ENCODE measurements around the gene PCCB. TPM values are rescaled to one million over a fixed set of nuclear protein-coding genes. Genes with fewer than 3 reads are reported as not detected.
A peak's percentile ranks its signal among the peaks of the same experiment; 100 is the strongest.
"Not testable (repeated sequence)": the region's sequence is repeated elsewhere in the genome, so short reads cannot be mapped to it uniquely, and the experiment has no call there.

The PCCB gene
- total and polyA plus RNA-seq, 2 donors = 13.5 to 42.3 TPM

DNA sequence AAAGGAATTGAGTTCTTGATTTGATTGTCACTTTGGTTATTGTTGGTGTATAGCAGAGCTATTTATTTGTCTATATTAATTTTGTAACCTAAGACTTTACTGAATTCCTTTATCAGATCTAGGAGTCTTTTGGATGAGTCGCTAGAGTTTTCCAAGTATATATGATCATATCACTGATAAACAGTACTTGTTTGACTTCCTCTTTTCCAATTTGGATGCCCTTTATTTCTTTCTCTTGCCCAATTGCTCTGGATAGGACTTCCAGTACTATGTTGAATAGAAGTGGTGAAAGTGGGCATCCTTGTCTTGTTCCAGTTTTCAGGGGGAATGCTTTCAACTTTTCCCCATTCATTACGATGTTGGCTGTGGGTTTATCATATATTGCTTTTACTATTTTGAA, 21.5 kb downstream of the PCCB start:
- 97% methylated on average over 2 of the region's 2 CpGs for WGBS

DNA sequence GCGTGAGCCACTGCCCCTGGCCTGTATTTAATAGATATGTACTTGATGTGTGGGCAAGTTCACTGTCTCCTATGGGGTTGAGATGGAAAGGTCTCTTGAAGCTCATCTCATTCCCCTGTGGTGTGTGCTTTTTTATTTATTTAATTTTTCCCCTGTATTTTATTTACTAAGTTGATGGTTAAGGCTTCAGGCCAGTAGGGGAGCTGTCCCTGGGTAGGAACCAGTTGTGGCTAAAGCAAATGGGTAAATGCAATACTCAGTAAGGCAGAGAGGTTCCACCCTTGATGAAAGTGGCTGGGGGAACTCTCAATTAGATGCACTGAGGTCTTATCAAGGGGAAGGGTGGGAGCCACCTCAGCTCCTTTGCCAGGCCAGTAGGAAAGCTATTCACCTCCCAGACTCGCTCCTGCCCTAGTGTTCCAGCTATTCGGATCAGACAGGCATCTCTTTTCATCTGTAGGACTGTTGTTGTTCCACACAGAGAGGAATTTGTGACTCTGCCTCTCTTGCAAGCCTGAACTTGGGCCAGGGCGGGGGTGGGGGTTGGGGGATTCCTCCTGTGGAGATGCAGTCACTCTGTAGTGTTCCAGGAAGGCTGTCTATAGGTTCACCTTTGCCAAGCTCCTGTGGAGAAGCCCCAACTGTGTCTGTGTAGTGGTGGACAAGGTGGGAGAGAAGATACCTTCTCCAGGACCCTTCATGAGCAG, 26.1 kb downstream of the PCCB start:
- Histone ChIP-seq H3K4me3 (ENCODE audit: low read length in 2 of 2) (no peak overlapping the region), H3K9me3 (ENCODE audit: control insufficient read depth in 2 of 2, insufficient read depth in 1 of 2, low read length in 1 of 2) (peaks cover 5 to 8% of the 10 kb centered on the region in 2 donors), H3K27ac (ENCODE audit: low read depth in 1 of 2, low read length in 1 of 2) (peak overlapping the region; percentile 33 to 43), H3K4me1 (ENCODE audit: control insufficient read depth in 2 of 2, insufficient read depth in 2 of 2, low read length in 2 of 2) (peaks cover 0 to 9% of the 10 kb centered on the region in 2 donors), H3K27me3 (ENCODE audit: control insufficient read depth in 2 of 2, insufficient read depth in 1 of 2, low read length in 1 of 2) (no peaks in the 10 kb centered on the region), H3K36me3 (ENCODE audit: control insufficient read depth in 2 of 2, insufficient read depth in 2 of 2, low read length in 1 of 2) (peaks cover 3 to 14% of the 10 kb centered on the region in 2 donors)
- WGBS = 97% methylated on average over 4 of the region's 4 CpGs
- no peak for DNase-seq (ENCODE audit: low read depth in 6 of 9, low spot score in 9 of 9)

More for the DNA sequence above, 21.5 kb downstream of the PCCB start:
- H3K4me3 ChIP-seq (ENCODE audit: low read length in 2 of 2); H3K27ac ChIP-seq (ENCODE audit: low read depth in 1 of 2, low read length in 1 of 2); H3K36me3 ChIP-seq (ENCODE audit: control insufficient read depth in 2 of 2, insufficient read depth in 2 of 2, low read length in 1 of 2); H3K27me3 ChIP-seq (ENCODE audit: control insufficient read depth in 2 of 2, insufficient read depth in 1 of 2, low read length in 1 of 2); H3K9me3 ChIP-seq (ENCODE audit: control insufficient read depth in 2 of 2, insufficient read depth in 1 of 2, low read length in 1 of 2); H3K4me1 ChIP-seq (ENCODE audit: control insufficient read depth in 2 of 2, insufficient read depth in 2 of 2, low read length in 2 of 2); DNase-seq (ENCODE audit: low read depth in 6 of 9, low spot score in 9 of 9): not testable (repeated sequence)

DNA sequence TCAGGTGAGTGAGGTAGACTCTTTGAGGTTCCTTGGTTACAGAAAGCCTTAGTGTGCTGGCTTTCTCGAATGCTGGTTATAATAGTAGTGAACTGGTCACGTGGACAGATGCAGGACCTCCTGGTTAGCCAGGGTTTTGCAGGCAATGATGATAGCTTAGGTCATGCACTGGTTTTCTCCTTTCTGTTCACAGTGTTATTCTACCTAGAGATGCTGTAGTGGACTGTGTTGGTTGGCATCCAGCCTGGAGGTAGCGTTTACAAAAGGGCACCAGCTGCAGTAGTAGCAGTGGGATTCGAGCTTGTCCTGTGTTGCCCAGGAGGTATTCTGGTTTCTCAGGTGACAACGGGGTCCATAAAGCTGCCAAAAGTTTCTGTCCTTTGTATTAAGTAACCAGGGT, 27.0 kb downstream of the PCCB start:
- Histone ChIP-seq H3K27ac (ENCODE audit: low read depth in 1 of 2, low read length in 1 of 2) (peak overlapping the region in 1 of 2 donors; percentile 33), H3K4me1 (ENCODE audit: control insufficient read depth in 2 of 2, insufficient read depth in 2 of 2, low read length in 2 of 2) (peaks cover 0 to 9% of the 10 kb centered on the region in 2 donors), H3K27me3 (ENCODE audit: control insufficient read depth in 2 of 2, insufficient read depth in 1 of 2, low read length in 1 of 2) (no peaks in the 10 kb centered on the region), H3K36me3 (ENCODE audit: control insufficient read depth in 2 of 2, insufficient read depth in 2 of 2, low read length in 1 of 2) (peaks cover 3 to 14% of the 10 kb centered on the region in 2 donors), H3K9me3 (ENCODE audit: control insufficient read depth in 2 of 2, insufficient read depth in 1 of 2, low read length in 1 of 2) (peaks cover 5 to 8% of the 10 kb centered on the region in 2 donors), H3K4me3 (ENCODE audit: low read length in 2 of 2) (no peak overlapping the region)
- WGBS = 96% methylated on average over 5 of the region's 5 CpGs
- DNase-seq (ENCODE audit: low read depth in 6 of 9, low spot score in 9 of 9) = no peak

DNA sequence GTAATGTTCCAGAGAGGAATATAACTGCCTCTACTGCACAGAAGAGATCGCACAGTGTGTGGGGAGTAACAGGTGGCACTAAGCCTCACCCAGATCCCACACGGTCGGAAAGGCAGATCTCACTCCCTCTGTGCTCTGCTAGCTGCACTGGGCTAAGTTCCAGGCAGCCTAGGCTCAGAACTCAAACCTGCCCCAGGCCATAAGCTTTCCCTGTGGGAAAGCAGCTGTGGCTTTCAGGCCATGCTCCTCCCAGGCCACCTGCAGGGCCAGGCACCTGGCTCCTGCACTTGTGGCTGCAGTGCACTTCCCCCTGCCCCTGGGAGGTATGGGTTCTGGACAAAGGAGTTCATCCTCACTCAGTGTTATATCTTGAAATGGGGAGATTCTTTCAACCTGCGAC, 27.5 kb downstream of the PCCB start:
- peaks cover 5 to 8% of the 10 kb centered on the region in 2 donors for H3K9me3 ChIP-seq (ENCODE audit: control insufficient read depth in 2 of 2, insufficient read depth in 1 of 2, low read length in 1 of 2)
- peak overlapping the region; percentile 27 to 31 for H3K27ac ChIP-seq (ENCODE audit: low read depth in 1 of 2, low read length in 1 of 2)
- 92% methylated on average over 4 of the region's 4 CpGs for WGBS
- H3K27me3 ChIP-seq (ENCODE audit: control insufficient read depth in 2 of 2, insufficient read depth in 1 of 2, low read length in 1 of 2) = no peaks in the 10 kb centered on the region
- peaks cover 0 to 9% of the 10 kb centered on the region in 2 donors for H3K4me1 ChIP-seq (ENCODE audit: control insufficient read depth in 2 of 2, insufficient read depth in 2 of 2, low read length in 2 of 2)
- DNase-seq (ENCODE audit: low read depth in 6 of 9, low spot score in 9 of 9) = peak in 1 of 9 donors; percentile 5
- peaks cover 3 to 14% of the 10 kb centered on the region in 2 donors for H3K36me3 ChIP-seq (ENCODE audit: control insufficient read depth in 2 of 2, insufficient read depth in 2 of 2, low read length in 1 of 2)
- H3K4me3 ChIP-seq (ENCODE audit: low read length in 2 of 2) = no peak overlapping the region

DNA sequence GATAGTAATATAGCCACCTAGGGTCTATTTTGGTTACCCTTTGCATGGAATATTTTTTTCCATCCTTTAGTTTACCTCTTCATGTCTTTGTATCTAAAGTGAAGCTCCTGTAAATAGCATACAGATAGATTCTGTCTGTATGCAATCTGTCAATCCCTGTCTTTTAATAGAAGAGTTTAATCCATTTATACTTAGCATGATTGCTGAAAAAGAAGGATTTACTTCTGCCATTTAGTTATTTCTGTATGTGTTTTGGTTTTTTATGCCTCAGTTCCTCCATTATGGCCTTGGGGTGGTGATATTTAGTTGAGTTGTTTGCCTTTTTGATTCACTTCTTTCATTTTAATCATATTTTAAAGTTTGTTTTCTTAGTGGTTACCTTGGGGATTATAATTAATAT, 29.0 kb downstream of the PCCB start:
- no peak overlapping the region for H3K27ac ChIP-seq (ENCODE audit: low read depth in 1 of 2, low read length in 1 of 2)
- H3K27me3 ChIP-seq (ENCODE audit: control insufficient read depth in 2 of 2, insufficient read depth in 1 of 2, low read length in 1 of 2) = no peaks in the 10 kb centered on the region
- H3K4me1 ChIP-seq (ENCODE audit: control insufficient read depth in 2 of 2, insufficient read depth in 2 of 2, low read length in 2 of 2) = peaks cover 0 to 9% of the 10 kb centered on the region in 2 donors
- H3K4me3 ChIP-seq (ENCODE audit: low read length in 2 of 2) = no peak overlapping the region
- H3K9me3 ChIP-seq (ENCODE audit: control insufficient read depth in 2 of 2, insufficient read depth in 1 of 2, low read length in 1 of 2) = peaks cover 5 to 8% of the 10 kb centered on the region in 2 donors
- peaks cover 7 to 14% of the 10 kb centered on the region in 2 donors for H3K36me3 ChIP-seq (ENCODE audit: control insufficient read depth in 2 of 2, insufficient read depth in 2 of 2, low read length in 1 of 2)
- DNase-seq (ENCODE audit: low read depth in 6 of 9, low spot score in 9 of 9) = no peak

DNA sequence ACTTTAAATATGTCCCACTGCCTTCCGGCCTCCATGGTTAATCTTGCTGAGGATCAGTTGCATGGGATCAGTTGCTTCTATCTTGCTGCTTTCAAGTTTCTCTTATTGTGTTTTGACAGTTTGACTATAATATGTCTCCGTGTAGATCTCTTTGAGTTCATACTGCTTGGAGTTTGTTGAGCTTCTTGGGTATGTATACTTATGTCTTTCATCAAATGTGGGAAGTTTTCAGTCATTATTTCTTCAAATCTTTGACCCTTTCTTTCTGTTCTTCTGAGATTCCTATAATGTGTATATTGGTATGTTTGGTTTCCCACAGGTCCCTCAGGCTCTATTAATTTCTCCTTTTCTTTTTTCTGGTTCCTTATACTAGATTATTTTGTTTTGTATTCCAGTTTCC, 30.8 kb downstream of the PCCB start:
- Histone ChIP-seq H3K36me3 (ENCODE audit: control insufficient read depth in 2 of 2, insufficient read depth in 2 of 2, low read length in 1 of 2) (peaks cover 7 to 19% of the 10 kb centered on the region in 2 donors), H3K9me3 (ENCODE audit: control insufficient read depth in 2 of 2, insufficient read depth in 1 of 2, low read length in 1 of 2) (peaks cover 5 to 8% of the 10 kb centered on the region in 2 donors), H3K4me3 (ENCODE audit: low read length in 2 of 2) (no peak overlapping the region), H3K4me1 (ENCODE audit: control insufficient read depth in 2 of 2, insufficient read depth in 2 of 2, low read length in 2 of 2) (peaks cover 0 to 9% of the 10 kb centered on the region in 2 donors), H3K27me3 (ENCODE audit: control insufficient read depth in 2 of 2, insufficient read depth in 1 of 2, low read length in 1 of 2) (no peaks in the 10 kb centered on the region), H3K27ac (ENCODE audit: low read depth in 1 of 2, low read length in 1 of 2) (no peak overlapping the region)
- no peak for DNase-seq (ENCODE audit: low read depth in 6 of 9, low spot score in 9 of 9)
- 97% methylated on average over 2 of the region's 2 CpGs for WGBS

DNA sequence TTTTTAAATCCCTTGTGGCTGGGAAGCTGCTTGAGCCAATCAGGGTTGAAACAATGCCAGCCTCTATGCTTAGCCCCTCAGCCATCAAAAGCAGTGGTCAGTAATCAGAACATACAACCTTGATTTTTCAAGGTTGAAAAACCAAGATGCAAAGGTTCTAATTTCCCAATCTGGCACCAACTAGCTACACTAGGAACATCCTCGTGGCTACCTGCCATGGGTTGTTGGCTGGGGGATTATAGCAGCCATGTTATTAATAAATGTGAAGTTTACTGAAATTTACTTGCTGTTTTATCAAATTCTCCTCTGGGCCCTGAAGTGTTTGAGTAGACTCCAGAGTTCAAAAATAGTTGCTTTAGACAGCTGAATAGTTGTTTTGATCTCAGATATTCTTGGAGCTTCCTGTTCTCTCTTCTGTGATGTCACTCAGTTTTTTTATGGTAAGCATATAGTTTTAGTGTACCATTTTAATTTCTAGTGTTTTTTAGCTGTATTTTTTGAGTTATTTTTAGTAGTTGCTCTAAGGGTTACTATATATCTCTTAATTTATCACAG, 31.9 kb downstream of the PCCB start:
- Histone ChIP-seq H3K36me3 (ENCODE audit: control insufficient read depth in 2 of 2, insufficient read depth in 2 of 2, low read length in 1 of 2) (peaks cover 7 to 14% of the 10 kb centered on the region in 2 donors), H3K4me3 (ENCODE audit: low read length in 2 of 2) (no peak overlapping the region), H3K9me3 (ENCODE audit: control insufficient read depth in 2 of 2, insufficient read depth in 1 of 2, low read length in 1 of 2) (peaks cover 5 to 8% of the 10 kb centered on the region in 2 donors), H3K27ac (ENCODE audit: low read depth in 1 of 2, low read length in 1 of 2) (no peak overlapping the region), H3K4me1 (ENCODE audit: control insufficient read depth in 2 of 2, insufficient read depth in 2 of 2, low read length in 2 of 2) (peaks cover 0 to 4% of the 10 kb centered on the region in 2 donors), H3K27me3 (ENCODE audit: control insufficient read depth in 2 of 2, insufficient read depth in 1 of 2, low read length in 1 of 2) (no peaks in the 10 kb centered on the region)
- WGBS = 100% methylated on average over 1 of the region's 1 CpG
- peak in 4 of 9 donors; percentile 3 to 33 (median 6) for DNase-seq (ENCODE audit: low read depth in 6 of 9, low spot score in 9 of 9)

DNA sequence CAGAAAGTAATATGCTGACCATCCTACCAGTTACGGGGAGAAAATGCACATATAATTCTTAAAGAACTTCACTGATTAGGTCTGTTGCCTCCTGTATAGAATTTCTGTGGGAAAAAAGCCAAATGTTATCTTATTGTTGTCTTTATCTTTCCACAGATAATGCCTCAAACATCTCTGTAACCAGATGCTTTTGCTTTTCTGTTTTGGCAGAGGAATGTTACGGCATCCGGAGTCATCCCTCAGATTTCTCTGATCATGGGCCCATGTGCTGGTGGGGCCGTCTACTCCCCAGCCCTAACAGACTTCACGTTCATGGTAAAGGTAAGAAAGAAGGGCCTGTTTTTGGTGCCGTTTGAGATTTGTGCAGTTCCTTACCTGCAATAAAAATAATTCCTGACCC, 33.5 kb downstream of the PCCB start:
- H3K27ac ChIP-seq (ENCODE audit: low read depth in 1 of 2, low read length in 1 of 2) = no peak overlapping the region
- peaks cover 4 to 8% of the 10 kb centered on the region in 2 donors for H3K36me3 ChIP-seq (ENCODE audit: control insufficient read depth in 2 of 2, insufficient read depth in 2 of 2, low read length in 1 of 2)
- H3K27me3 ChIP-seq (ENCODE audit: control insufficient read depth in 2 of 2, insufficient read depth in 1 of 2, low read length in 1 of 2) = no peaks in the 10 kb centered on the region
- DNase-seq (ENCODE audit: low read depth in 6 of 9, low spot score in 9 of 9) = no peak
- 95% methylated on average over 6 of the region's 6 CpGs for WGBS
- H3K4me1 ChIP-seq (ENCODE audit: control insufficient read depth in 2 of 2, insufficient read depth in 2 of 2, low read length in 2 of 2) = no peaks in the 10 kb centered on the region
- H3K4me3 ChIP-seq (ENCODE audit: low read length in 2 of 2) = no peak overlapping the region
- peaks cover 5 to 8% of the 10 kb centered on the region in 2 donors for H3K9me3 ChIP-seq (ENCODE audit: control insufficient read depth in 2 of 2, insufficient read depth in 1 of 2, low read length in 1 of 2)

DNA sequence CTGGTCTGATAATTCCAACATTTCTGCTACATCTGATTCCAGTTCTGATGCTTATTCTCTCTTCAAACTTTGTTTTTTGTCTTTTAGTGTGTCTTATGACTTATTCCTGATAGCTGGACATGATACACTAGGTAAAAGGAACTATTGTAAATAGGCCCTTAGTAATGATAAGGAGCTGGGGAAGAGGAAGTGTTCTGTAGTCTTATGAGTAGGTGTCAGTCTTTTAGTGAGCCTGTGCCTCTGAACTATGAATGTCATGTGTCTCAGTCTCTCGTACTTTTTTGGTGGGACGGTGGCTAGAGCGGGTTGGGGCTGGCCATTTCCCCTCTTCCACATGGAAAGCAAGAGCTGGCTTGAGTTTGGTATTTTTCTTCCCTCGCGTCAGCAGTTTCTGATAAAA, 41.2 kb downstream of the PCCB start:
- no peaks in the 10 kb centered on the region for H3K4me1 ChIP-seq (ENCODE audit: control insufficient read depth in 2 of 2, insufficient read depth in 2 of 2, low read length in 2 of 2)
- no peaks in the 10 kb centered on the region for H3K27me3 ChIP-seq (ENCODE audit: control insufficient read depth in 2 of 2, insufficient read depth in 1 of 2, low read length in 1 of 2)
- no peaks in the 10 kb centered on the region for H3K9me3 ChIP-seq (ENCODE audit: control insufficient read depth in 2 of 2, insufficient read depth in 1 of 2, low read length in 1 of 2)
- no peak for DNase-seq (ENCODE audit: low read depth in 6 of 9, low spot score in 9 of 9)
- H3K27ac ChIP-seq (ENCODE audit: low read depth in 1 of 2, low read length in 1 of 2) = no peak overlapping the region
- no peak overlapping the region for H3K4me3 ChIP-seq (ENCODE audit: low read length in 2 of 2)
- peaks cover 0 to 17% of the 10 kb centered on the region in 2 donors for H3K36me3 ChIP-seq (ENCODE audit: control insufficient read depth in 2 of 2, insufficient read depth in 2 of 2, low read length in 1 of 2)
- 96% methylated on average over 5 of the region's 5 CpGs for WGBS
